HG02588 (cell line): Measurements from ENCODE around the gene ZNF319.

Experiments used
- ATAC-seq: cut with Tn5 transposase; IDR thresholded peaks from one replicate; pipeline ENCODE4 v1.9.1; 2021; ENCODE audit warnings: mild to moderate bottlenecking, moderate library complexity; ENCODE audit not compliant: unreplicated experiment

Gene ZNF319

GRCh38 chr16:58037365-58038057 lies 37.0 kb upstream of the ZNF319 start:
- no peak for ATAC-seq

GRCh38 chr16:58036943-58037342 lies 36.5 kb upstream of the ZNF319 start:
- ATAC-seq: no peak

GRCh38 chr16:58035356-58036170 lies 35.1 kb upstream of the ZNF319 start:
- ATAC-seq: no peak

GRCh38 chr16:58034774-58035173 lies 34.3 kb upstream of the ZNF319 start:
- no peak for ATAC-seq

DNA sequence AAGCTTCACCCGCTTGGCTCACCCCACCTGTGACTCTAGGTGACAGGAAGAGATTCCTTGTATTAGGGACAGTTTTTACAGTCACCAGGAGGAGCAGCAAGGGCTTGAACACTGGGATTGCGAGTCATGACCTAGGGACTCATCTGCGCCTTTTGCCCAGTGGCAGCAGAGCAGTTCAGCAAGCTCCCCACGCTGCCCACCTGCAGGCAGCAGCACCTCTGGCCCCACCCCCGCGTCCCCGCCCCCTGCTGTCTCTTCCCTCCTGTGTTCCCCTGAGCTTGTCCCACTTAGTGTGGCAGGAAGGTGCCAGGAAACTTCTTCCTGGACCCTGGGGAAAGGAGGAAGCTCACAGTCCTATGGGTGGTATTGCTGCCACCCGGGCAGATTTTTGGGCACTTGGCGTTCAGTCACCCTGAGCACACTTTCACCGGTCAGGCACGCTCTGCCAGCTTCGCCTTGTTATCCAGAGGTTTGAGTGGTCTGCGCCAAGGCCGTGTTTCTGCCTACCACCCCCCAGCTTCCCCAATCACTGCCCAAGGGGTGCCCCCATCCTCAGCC lies 33.7 kb upstream of the ZNF319 start:
- ATAC-seq: no peak

DNA sequence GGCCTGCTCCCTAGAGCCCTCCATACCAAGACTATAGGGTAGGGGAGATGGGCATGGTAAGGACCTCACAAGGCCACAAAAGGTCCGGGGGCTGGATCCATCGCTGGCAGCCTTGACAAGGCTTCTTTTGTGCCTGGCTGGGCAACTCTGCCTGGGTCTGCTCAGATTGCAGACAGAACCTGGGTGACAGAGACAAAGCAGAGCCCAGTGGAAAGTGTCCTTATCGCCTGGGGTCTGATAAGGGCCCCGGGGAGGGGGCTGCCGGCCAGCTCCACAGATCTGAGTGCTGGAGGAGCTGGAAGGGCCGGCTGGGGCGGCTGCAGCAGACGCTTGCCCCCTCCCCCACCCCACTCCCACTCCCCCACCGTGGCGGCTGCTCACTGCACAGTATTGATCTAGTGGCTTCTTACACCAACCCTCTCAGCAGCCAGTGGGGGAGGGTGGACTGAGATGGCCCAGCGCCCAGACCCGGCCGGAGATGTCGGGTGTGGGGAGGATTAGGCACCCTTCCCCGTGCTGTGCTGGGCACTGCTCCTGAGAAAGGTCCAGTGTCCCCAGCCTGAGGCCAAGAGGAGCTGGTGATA lies 32.3 kb upstream of the ZNF319 start:
- no peak for ATAC-seq

DNA sequence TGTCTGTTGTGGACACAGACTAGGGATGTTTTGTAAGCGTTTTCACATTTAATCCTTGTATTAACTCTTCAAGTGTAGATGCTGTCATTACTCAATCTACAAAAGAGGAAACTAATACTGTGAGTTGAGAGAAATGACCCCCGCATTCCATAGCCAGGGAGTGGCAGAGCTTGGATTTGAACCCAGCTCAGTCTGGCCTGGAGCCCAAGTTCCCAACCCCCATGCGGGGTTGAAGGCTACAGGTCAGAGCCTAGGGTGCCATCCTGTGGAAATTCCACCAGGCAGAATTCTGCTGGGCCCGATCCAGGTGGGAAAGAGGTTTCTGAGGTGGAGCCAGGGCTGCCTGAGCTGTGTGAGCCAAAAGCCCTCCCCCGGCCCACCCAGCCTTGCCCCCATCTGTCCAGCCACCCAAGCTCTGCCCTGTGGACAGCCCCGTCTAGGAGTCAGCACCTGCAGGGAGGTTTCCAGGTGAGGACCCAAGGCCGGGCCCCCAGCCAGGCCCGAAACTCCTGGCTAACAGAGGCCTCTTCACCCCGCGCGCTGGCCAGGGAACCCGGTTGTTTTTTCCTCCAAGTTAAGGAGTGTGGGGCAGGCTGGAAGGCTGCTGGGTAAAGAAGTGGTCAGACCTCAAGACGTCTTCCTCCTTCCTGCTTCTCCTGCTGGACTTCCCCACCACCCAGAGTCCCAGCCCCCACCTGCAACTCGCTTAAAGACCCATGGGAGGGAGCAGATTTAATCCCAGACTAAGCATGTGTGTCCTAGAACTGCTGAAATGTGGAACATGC lies 30.7 kb upstream of the ZNF319 start:
- ATAC-seq: no peak

DNA sequence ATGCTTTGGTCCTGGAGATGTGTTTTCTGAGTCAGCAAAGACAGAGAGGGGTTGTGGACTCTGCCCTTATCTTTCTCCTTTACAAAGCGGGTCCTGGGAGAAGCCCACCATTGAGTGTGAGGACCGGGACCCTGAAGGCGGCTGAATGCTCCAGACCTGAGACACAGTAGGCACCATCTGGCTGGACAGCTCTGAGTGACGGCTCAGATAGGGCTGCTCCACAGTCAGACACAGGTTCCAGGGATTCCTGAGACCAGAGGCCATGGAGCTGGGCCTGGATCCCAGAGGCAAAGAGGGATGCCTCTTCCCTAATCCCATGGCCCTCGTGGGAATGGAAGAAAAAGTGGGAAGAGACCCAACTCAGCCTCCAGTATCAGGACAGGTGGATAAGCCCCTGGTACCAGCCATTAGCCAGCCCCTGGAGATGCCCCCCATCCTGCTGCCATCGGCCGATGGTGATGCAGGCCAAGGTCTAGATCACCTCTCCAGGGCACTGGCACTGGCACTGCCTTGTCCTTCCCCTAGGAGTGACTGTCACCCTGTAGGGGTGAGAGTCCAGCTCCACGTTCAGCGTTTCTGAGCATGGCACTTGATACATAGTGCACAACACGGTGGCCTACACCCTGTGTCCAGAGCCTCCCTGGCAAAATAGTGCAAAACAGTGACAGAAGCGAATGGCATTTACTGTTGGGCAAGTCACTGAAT lies 29.8 kb upstream of the ZNF319 start:
- no peak for ATAC-seq

- no peak for ATAC-seq
Observed at GRCh38 chr16:58029410-58029809, 28.9 kb upstream of the ZNF319 start.

DNA sequence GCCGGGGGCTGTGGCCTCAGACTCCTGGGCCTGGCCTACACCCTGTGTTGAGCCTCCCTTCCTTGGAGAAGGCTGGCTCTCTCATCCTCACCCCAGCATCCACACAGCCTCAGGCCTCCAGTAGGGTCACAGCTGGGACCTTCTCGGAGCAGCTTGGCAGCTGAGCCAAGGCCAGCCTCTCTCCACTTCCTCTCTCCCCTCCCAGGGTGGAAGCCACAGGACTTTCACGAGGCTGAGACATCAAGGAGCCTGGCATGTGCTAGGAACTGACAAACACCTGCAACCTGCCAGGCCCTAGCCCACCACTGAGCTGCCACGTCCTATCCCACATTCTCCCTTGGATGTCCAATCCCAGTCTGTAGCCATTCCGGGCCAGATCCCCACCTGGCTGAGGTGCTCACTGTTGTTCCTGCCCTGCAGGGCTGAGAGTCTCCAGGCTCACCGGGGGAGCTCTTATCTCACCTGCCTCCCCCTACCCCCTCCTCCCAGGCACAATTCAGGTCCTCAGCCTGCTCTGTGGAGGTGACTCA lies 28.1 kb upstream of the ZNF319 start:
- no peak for ATAC-seq

DNA sequence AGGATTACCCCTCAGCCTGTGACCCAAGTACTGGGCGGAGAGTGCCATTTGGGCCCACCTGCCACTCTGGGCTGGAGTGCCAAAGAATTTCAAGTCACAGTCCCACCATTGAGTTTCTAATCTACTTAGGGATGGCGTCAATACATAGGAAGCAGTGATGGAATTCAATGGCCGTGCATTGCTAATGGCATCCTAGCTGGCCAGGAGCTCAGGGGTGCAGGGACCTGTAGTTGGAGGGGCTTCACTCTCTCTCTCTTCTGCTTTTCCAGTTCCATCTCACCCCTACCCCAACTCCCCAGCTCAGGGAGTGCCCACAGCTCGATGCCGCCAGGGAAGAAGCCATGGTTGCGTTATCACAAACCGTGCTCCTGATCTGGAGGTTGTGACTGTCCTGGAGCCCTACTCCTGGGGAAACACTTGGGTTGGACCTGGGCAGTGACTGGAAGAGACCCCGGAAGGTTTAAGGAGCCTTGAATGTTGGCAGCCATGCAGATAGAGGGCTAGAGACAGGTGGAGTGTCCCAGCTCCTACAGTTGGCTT lies 27.5 kb upstream of the ZNF319 start:
- no peak for ATAC-seq

DNA sequence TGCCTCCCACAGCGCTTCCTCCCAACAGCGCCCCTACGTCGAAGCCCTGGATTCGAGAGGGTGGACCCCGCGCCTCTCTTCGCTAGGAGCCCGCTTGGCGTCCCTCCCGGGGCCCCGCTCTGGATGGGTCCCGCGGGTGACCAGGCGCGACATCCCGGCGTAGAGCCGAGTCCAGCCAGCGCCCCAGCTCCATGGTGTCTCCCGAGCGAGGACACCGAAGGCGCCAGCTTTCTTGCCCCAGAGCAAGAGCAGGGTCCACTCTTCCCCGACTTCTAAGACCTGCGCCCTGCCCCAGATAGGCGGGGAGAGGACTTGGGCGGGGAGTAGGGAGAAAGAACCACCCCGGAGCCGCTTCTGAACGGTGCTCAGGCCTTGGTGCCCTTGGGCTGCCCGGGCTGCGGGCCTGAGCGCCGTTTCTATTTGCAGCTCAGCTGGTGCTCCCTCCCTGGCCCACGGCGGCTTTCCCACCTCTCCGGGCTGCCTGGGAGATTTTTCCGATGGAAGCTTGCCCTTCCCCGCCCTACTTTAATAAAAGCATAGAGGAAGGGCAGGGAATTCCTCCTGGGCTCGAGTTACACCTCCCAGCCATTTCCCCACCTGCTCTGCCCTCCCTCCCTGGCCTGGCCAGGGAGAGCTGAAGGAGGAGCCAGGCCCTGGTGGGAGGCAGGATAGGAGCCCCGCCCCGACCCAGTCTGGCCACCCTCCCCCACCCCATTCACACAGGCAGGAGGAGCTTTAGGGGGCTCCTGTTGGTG lies 26.9 kb upstream of the ZNF319 start:
- no peak for ATAC-seq

- ATAC-seq: no peak
Observed at GRCh38 chr16:58026705-58027160, 26.3 kb upstream of the ZNF319 start.

- peak; percentile 9 for ATAC-seq
Observed at GRCh38 chr16:58026139-58026704, 25.8 kb upstream of the ZNF319 start.

GRCh38 chr16:58025351-58026138 lies 25.1 kb upstream of the ZNF319 start, which contains the start of gene MMP15:
Gene MMP15 (plus strand): TSS chr16:58025754. CDS start chr16:58026351, 597 bp downstream.
- ATAC-seq: peak; percentile 50

GRCh38 chr16:58024486-58025350 lies 24.2 kb upstream of the ZNF319 start:
- ATAC-seq: no peak
